K562 (cell line): Measurements from ENCODE around the gene ATP2B1. TPM values are rescaled to one million over a fixed set of nuclear protein-coding genes. Genes with fewer than 3 reads are reported as not detected.

Experiments
- ATAC-seq: fragments of 200-7000 bp; cut with Tn5 transposase; 3 replicates; pipeline ENCODE4 v1.9.1; 2020; ENCODE audit warnings: moderate library complexity
- BruUV-seq: library from RNA; stranded (reverse); fragments of 400-500 nt; replicated peaks from 2 replicates; lab custom pipeline; 2021; lab: Mats Ljungman, UMichigan
- CTCF ChIA-PET: fragments of 300-600 bp; formaldehyde crosslinking; extraction: SDS; loops from one replicate; lab custom pipeline; 2021; ENCODE audit warnings: low intra/inter-chr PET ratio; lab: Yijun Ruan, JAX
- POLR2A ChIA-PET: fragments of 300-600, 350-650 bp; sonication (Branson Sonifier 250); formaldehyde crosslinking; extraction: SDS; loops from one replicate; lab custom pipeline; 2021; ENCODE audit warnings: antibody characterized with exemption, inconsistent platforms; lab: Yijun Ruan, JAX
- DNase-seq, 4 experiments: peaks; one replicate each; pipeline versions ENCODE4 v3.0.0 to v3.0.0-alpha.2; 2011 to 2018; ENCODE audit warnings: low spot score in 3 of 4, mixed read lengths in 3 of 4; ENCODE audit errors: extremely low read depth in 1 of 4
- FAIRE-seq: peaks from 2 replicates; lab custom pipeline; 2011; peaks lifted over from hg19 to GRCh38; lab: Jason Lieb, UNC
- H2AFZ ChIP-seq: 2 replicates; pipeline ENCODE4 v1.6.0; 2011; ENCODE audit warnings: low read depth, low read length, control low read depth, inconsistent platforms
- H3K27ac ChIP-seq: fragments of 200-600 bp; 3 replicates; pipeline ENCODE4 v1.8.0; 2011; ENCODE audit warnings: low read depth, mild to moderate bottlenecking, control low read depth, inconsistent platforms, low read length, moderate library complexity, mixed read lengths; ENCODE audit errors: extremely low read depth
- H3K27me3 ChIP-seq, 2 experiments: fragments of 300-600 bp in 1 of 2; 2 replicates in 1 of 2; 3 replicates in 1 of 2; pipeline versions ENCODE4 v1.6.0 to v1.8.0; 2011; ENCODE audit warnings: inconsistent platforms in 2 of 2, low read length in 2 of 2, mild to moderate bottlenecking in 1 of 2, mixed read lengths in 1 of 2, moderate library complexity in 1 of 2; ENCODE audit not compliant: control insufficient read depth in 2 of 2, insufficient read depth in 2 of 2
- H3K36me3 ChIP-seq: fragments of 300-600 bp; 3 replicates; pipeline ENCODE4 v1.8.0; 2011; ENCODE audit warnings: mild to moderate bottlenecking, low read length, inconsistent platforms; ENCODE audit not compliant: control insufficient read depth, insufficient read depth
- H3K4me1 ChIP-seq, 2 experiments: fragments of 200-600 bp in 1 of 2; replicated peaks in 1 of 2; 2 replicates in 1 of 2; 3 replicates in 1 of 2; pipeline versions ENCODE4 v1.5.1 to v1.8.0; 2011; ENCODE audit warnings: inconsistent platforms in 2 of 2, low read length in 2 of 2, mild to moderate bottlenecking in 1 of 2, mixed read lengths in 1 of 2, moderate library complexity in 1 of 2; ENCODE audit not compliant: control insufficient read depth in 2 of 2, insufficient read depth in 2 of 2
- H3K4me2 ChIP-seq: 2 replicates; pipeline ENCODE4 v1.6.1; 2011; ENCODE audit warnings: low read length, control low read depth, inconsistent platforms, mixed read lengths; ENCODE audit not compliant: insufficient read depth
- H3K4me3 ChIP-seq: fragments of 200-600 bp; sonication (generic), shearing (Covaris generic); 2 replicates; pipeline ENCODE4 v1.5.1; 2016; ENCODE audit warnings: control low read depth, inconsistent platforms
- H3K79me2 ChIP-seq: fragments of 200-600 bp; 3 replicates; pipeline ENCODE4 v1.8.0; 2011; ENCODE audit warnings: low read length, inconsistent platforms; ENCODE audit not compliant: control insufficient read depth, insufficient read depth
- H3K9ac ChIP-seq, 2 experiments: 2 replicates each; pipeline versions ENCODE4 v1.6.0 to v1.6.1; 2011; ENCODE audit warnings: low read depth in 2 of 2, low read length in 2 of 2, control low read depth in 1 of 2, inconsistent platforms in 1 of 2, mild to moderate bottlenecking in 1 of 2, mixed read lengths in 1 of 2; ENCODE audit not compliant: insufficient read depth in 1 of 2
- H3K9me1 ChIP-seq: one replicate; pipeline ENCODE4 v1.6.0; 2011; ENCODE audit warnings: inconsistent platforms, mild to moderate bottlenecking, low read length, moderate library complexity; ENCODE audit not compliant: control insufficient read depth, insufficient read depth
- H3K9me3 ChIP-seq: replicated peaks from 2 replicates; pipeline ENCODE4 v1.5.1; 2011; ENCODE audit warnings: low read depth, low read length, inconsistent platforms; ENCODE audit not compliant: control insufficient read depth, insufficient read depth
- H4K20me1 ChIP-seq: replicated peaks from 2 replicates; pipeline ENCODE4 v1.6.1; 2011; ENCODE audit warnings: low read length, inconsistent platforms, mixed read lengths; ENCODE audit not compliant: control insufficient read depth, insufficient read depth
- BDP1 ChIP-seq: IDR thresholded peaks from 3 replicates; pipeline ENCODE4 v1.6.1; 2011; ENCODE audit not compliant: insufficient read length, insufficient read depth
- DDX20 ChIP-seq: fragments of 450-650 bp; IDR thresholded peaks from 2 replicates; pipeline ENCODE4 v1.6.1; 2016; ENCODE audit warnings: missing genetic modification characterization, low read depth, mild to moderate bottlenecking, missing compliant biosample characterization, moderate library complexity
- RNF2 ChIP-seq: sonication (generic); IDR thresholded peaks from 2 replicates; pipeline ENCODE4 v1.6.1; 2016
- TGIF2 ChIP-seq: sonication (generic); formaldehyde crosslinking; IDR thresholded peaks from 2 replicates; pipeline ENCODE4 v1.8.1; 2022; ENCODE audit warnings: mild to moderate bottlenecking, missing genetic modification reagents, moderate library complexity
- WGBS: fragments of 100-300 bp; shearing (Covaris generic); methylation state at CpG from one replicate; pipeline ENCODE4 v1.1.6; 2016; ENCODE audit warnings: low coverage, mixed read lengths; ENCODE audit not compliant: insufficient coverage; ENCODE audit errors: missing lambda C conversion rate; 5-methylcytosine and 5-hydroxymethylcytosine counted together
- in situ Hi-C: fragments of 300-500 bp; cut with MboI; formaldehyde crosslinking; loops from 4 replicates; pipeline ENCODE4 v1.15.0; 2018; ENCODE audit warnings: inconsistent platforms, mixed read lengths
- intact Hi-C: fragments of 100-400 bp; cut with micrococcal nuclease; formaldehyde crosslinking; loops from 2 replicates; pipeline ENCODE4 v1.14.2; 2022
- polyA plus RNA-seq, 8 experiments: library from polyadenylated mRNA; depleted of rRNA in 4 of 8; stranded (reverse) in 5 of 8; unstranded in 3 of 8; fragments of >200 nt; fragmentation: Nextera tagmentation in 2 of 8; fragmentation: Illumina TruSeq in 1 of 8; extraction: Ambion mirVana in 2 of 8; extraction: Trizol in 1 of 8; gene quantifications; 2 replicates each; pipeline versions ENCODE4 v1.2.1 to v1.2.3, GENCODE V29; 2011 to 2014; ENCODE audit warnings: inconsistent platforms in 1 of 8, missing spikeins in 1 of 8
- total RNA-seq, 7 experiments: library from RNA; depleted of rRNA in 6 of 7; stranded (reverse); fragments of >200 nt in 6 of 7; fragmentation: Illumina TruSeq in 2 of 7; extraction: Trizol in 2 of 7; gene quantifications; 2 replicates each; pipeline versions ENCODE4 v1.2.1 to v1.2.3, GENCODE V29; 2011 to 2021; ENCODE audit warnings: low replicate concordance in 1 of 7
- TF ChIP-seq, protein P1 (sequence below), 2 experiments: fragments of 450-650 bp; IDR thresholded peaks; 2 replicates each; pipeline ENCODE4 v1.6.1; 2016
- TF ChIP-seq, protein P2 (sequence below): conservative IDR thresholded peaks from 2 replicates; pipeline ENCODE4 v1.6.1; 2011; ENCODE audit warnings: low read depth, mild to moderate bottlenecking, low read length; ENCODE audit not compliant: control insufficient read depth

The ATP2B1 gene
- total and polyA plus RNA-seq, 9 of the 15 experiments (the other 6 are each of a cell fraction or from before 2014, with no cell fraction given) = 8.6 to 39.0 (median 27.8) TPM

DNA sequence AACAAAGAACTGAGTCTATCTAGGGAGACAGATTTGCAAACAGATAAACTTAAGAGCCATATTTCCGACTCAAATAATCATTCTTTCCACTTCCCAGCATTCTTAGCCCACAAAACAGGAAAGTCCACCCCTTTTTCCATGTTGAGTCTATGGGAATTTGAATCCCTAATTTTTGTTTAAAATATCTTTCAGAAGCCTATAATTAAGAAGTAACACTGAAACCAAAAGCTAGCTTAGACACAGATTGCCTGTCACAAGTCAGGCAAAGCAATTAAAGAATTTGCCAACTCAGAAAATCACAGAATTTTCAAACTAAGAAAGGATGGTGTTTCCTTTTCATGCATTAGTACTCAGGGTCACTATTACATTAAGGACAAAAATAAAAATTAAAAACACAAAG is 17.0 kb downstream of the ATP2B1 start:
- intact Hi-C loops = loop anchor here (5.0 to 10.0 kb wide), 2 partner anchors 74 to 217 kb away; no protein-coding TSS in a partner anchor

More for the DNA sequence above, 17.0 kb downstream of the ATP2B1 start:
- no peak for TF ChIP-seq BDP1
- TF ChIP-seq DDX20 (tag) = no peak
- TF ChIP-seq, protein P1, sequence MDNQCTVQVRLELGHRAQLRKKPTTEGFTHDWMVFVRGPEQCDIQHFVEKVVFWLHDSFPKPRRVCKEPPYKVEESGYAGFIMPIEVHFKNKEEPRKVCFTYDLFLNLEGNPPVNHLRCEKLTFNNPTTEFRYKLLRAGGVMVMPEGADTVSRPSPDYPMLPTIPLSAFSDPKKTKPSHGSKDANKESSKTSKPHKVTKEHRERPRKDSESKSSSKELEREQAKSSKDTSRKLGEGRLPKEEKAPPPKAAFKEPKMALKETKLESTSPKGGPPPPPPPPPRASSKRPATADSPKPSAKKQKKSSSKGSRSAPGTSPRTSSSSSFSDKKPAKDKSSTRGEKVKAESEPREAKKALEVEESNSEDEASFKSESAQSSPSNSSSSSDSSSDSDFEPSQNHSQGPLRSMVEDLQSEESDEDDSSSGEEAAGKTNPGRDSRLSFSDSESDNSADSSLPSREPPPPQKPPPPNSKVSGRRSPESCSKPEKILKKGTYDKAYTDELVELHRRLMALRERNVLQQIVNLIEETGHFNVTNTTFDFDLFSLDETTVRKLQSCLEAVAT (IDR thresholded peaks at IDR 0.05) = no peak
- no peak for TF ChIP-seq TGIF2 (CRISPR knock-in tag)
- no peak for TF ChIP-seq RNF2
- TF ChIP-seq, protein P2, sequence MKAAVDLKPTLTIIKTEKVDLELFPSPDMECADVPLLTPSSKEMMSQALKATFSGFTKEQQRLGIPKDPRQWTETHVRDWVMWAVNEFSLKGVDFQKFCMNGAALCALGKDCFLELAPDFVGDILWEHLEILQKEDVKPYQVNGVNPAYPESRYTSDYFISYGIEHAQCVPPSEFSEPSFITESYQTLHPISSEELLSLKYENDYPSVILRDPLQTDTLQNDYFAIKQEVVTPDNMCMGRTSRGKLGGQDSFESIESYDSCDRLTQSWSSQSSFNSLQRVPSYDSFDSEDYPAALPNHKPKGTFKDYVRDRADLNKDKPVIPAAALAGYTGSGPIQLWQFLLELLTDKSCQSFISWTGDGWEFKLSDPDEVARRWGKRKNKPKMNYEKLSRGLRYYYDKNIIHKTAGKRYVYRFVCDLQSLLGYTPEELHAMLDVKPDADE = no peak
- in situ Hi-C loops = no loop called here
- Histone ChIP-seq H3K27me3 (no peaks in the 10 kb centered on the region), H4K20me1 (0 out of 2 replicates have a peak, but pooled peaks cover 5% of the 10 kb centered on the region), H3K9ac (no peak overlapping the region), H3K4me3 (no peak overlapping the region), H3K4me2 (no peak overlapping the region), H3K79me2 (peaks cover 100% of the 10 kb centered on the region), H3K4me1 (peaks cover 0 to 19% of the 10 kb centered on the region in 2 experiments; a peak in 3 of 5 replicates), H3K27ac (no peak overlapping the region), H3K9me1 (no peaks in the 10 kb centered on the region), H3K36me3 (no peaks in the 10 kb centered on the region), H2AFZ (no peak overlapping the region), H3K9me3 (no peaks in the 10 kb centered on the region)
- ChIA-PET CTCF (no interaction called here), POLR2A (interaction anchor here (1.1 kb wide), 1 partner anchor 8 kb away, joined by 3 read pairs; no protein-coding TSS in a partner anchor)
- no peak for DNase-seq
- no peak for ATAC-seq
- no peak for FAIRE-seq
- BruUV-seq = no TSS peak
- 26% methylated on average over 1 of the region's 1 CpG for WGBS
